ENCODE measurements around the gene C10orf95.

C10orf95 gene

DNA sequence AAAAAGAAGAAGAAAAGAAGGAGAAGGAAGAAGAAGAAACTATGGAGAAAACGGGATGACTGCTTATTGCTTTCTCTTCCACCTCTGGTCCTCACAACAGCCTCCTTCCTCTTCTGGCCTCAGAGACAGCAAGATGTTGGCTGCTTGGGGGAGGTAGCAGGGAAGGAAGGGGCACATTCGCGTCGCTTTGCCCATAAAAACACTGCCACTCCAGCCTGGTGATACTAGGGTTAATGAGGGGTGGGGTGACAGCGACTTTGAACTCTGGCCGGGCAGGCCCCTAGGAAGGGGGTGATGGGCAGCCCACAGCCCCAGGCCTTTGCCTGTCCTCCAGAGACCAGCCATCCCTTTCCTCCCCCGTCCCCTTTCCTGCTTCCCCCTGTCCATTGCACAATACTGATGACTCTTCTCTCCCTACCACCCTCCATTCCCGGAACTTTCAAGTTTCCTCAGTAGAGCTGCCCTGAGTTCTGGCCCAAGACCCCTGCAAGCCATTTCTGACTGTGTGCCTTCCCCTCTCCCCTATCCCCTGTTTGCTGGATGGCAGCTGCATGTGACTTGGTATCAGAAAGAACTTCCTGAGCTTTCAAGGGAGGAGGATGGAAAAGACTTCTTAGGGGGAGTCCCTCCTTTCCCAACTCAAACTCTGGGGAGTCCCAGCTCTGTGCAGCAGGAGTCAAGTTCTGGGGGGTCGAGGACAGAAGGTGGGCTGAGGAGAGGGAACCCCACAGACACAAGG, 16.8 kb downstream of the C10orf95 start:
- DNase-seq (ENCODE audit: low read depth in 2 of 2), result no peak

DNA sequence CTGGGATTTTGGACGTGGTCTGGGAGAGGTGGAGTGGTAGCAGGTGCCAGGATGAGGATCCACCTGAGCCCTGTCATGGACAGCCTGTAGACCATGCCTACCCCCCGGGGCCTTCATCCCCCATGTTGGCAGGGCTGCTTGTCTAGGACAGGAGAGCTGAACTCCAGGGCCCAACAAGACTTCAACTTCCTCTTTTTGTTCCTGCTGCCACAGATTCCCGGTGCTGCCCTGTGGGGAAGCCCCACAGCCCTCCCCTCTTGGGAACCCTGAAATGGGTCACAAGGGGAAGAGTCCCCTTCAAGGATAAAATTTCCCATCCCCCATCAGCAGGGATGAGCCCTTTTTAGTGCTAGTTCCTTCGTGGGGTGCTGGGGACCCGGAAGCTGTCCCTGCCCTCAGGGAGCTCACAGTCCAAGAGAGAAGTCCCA, 17.7 kb downstream of the C10orf95 start:
- DNase-seq (ENCODE audit: low read depth in 2 of 2), result no peak

DNA sequence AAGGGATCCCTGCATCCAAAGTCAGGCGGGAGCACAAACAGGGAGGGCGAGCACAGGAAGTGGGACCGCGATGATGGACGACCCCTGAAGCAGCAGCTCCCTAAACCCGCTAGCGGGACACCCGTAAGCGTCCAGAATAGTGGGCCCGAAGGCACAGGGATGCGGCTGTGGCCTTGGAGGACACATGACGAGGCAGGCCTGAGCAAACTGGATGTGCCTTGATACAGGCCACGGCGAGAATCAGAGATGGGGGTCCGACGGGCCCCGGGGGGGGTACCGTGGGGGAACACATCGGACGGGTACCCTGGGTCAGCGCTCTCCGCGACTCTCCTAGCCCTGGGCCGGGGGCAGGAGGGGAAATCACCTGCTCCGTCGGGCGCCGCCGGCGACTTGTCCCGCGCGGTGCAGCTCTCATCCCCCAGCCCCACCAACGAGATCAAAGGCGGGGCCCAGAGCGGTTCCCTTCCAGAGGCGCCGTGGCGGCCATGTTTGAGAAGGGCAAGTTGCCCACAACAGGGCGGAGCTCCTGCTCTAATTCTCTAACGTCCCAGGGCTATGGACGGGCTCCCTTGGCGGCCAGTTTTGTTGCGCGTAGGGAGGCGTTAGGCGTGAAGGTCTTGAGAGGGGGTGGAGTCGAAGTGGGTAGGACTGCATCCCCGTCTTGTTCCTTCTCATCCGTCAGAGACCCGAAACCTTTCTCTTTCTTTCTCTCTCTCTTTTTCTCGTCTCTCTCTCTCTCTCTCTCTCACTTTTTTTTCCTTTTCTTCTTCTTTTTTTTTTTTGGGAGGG, 19.0 kb downstream of the C10orf95 start, which contains the start of gene CUEDC2:
Gene CUEDC2, minus strand, starts transcription at position 413 of the 789 bp plus-strand sequence. CDS start 7,386 bp downstream, outside the sequence.
- peak; percentile 96 to 99 for DNase-seq (ENCODE audit: low read depth in 2 of 2)

DNA sequence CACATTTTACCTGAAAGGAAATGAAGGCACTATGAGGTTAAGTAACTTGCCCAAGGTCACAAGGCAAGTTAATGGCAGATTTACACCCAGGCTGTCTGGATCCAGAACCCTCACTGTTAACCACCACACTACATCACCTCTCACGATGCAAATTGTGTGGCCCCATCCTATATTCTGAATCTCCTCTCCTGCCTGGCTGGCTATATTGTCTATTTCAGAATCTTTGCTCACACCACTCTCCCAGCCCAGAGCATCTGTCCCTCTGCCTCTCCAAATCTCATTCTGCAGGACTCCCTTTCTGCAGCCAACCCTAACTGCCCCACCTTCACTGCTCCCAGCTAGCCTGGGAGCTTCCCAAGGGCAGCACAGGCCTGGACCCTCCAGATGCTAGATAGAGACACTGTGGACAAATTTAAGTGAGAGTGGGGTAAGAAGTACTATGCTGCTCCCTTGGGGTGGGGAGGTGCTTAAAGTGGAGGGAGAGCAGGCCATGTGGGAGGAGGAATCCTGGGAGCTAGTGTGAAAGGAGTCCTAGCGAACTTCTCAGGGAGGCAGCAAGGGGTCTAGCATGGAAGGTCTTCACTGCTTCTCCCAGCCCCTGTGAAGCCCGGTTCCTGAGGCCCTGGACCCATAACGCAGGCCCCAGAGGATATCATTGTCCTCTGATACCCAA, 19.8 kb downstream of the C10orf95 start:
- no peak for DNase-seq (ENCODE audit: low read depth in 2 of 2)

DNA sequence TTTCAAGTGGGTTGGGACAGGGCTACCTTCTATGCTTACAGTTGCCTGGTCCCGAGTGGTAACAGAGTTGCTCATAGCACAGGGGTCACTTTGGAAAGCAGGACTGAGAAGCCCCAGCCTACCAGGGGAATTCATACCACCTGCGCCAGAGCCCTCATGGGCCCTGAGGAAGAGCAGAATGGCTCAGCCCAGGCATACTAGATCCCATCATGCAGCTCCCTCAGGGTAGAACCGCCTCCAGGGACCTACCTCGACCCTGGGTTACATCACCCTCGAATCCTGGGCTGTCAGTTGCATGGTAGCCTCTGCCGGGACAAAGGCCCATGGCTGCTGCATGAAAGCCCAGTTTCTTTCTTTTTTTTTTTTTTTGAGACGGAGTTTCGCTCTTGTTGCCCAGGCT, 21.9 kb downstream of the C10orf95 start:
- no peak for DNase-seq (ENCODE audit: low read depth in 2 of 2)

GRCh38 chr10:102426803-102427287, 24.5 kb downstream of the C10orf95 start:
- DNase-seq (ENCODE audit: low read depth in 2 of 2), result no peak

- no peak for DNase-seq (ENCODE audit: low read depth in 2 of 2)
Measured at GRCh38 chr10:102425444-102425843, 25.9 kb downstream of the C10orf95 start.

DNA sequence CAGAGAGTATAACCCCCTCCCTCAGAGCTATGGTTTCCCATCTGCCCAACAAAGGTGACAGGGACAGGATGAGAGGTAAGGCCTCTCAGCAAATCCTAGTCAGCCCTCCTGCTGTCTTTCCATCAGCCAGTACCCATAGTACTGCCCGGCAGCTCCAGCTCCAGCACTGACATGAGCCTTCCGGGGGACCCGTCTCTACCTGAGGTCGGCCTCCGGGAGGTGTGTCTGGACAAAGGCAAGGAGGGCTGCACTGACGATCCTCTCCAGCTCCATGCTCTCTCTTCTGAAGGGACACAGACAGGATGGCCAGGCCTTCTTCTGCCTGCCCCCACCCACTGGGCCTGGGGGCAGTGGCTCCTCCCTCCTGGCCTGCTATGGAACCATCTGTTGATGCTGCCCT, 26.4 kb downstream of the C10orf95 start:
- no peak for DNase-seq (ENCODE audit: low read depth in 2 of 2)

GRCh38 chr10:102424145-102424544, 27.2 kb downstream of the C10orf95 start:
- no peak for DNase-seq (ENCODE audit: low read depth in 2 of 2)

DNA sequence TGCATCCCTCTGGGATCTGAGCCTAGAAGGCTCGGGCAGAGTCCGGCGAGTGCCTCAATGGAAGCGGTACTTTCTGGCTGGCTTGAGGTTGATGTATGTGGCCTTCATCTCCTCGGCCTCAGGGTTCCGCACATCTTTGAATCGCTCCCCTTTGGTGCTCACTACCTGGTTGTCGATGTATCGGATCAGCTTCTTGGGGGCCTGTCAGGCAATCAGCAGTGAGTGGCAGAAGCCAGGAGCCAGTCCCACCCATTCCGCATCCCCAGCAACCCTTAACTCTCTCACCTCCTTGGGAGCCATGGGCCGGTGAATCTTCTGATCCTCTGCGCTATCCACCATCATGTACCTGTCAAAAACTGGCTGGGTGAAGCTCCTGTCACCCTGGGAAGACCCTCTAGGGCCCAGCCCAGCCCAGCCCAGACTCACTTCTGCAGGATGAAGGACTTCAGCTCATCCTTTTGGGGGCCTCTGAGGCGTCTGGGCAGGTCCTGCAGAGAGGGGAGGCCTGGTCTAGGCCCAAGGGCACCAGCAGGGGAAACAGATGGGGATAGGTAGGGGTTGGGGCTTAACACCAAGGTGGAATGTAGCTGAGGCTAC, 27.9 kb downstream of the C10orf95 start:
- no peak for DNase-seq (ENCODE audit: low read depth in 2 of 2)

DNA sequence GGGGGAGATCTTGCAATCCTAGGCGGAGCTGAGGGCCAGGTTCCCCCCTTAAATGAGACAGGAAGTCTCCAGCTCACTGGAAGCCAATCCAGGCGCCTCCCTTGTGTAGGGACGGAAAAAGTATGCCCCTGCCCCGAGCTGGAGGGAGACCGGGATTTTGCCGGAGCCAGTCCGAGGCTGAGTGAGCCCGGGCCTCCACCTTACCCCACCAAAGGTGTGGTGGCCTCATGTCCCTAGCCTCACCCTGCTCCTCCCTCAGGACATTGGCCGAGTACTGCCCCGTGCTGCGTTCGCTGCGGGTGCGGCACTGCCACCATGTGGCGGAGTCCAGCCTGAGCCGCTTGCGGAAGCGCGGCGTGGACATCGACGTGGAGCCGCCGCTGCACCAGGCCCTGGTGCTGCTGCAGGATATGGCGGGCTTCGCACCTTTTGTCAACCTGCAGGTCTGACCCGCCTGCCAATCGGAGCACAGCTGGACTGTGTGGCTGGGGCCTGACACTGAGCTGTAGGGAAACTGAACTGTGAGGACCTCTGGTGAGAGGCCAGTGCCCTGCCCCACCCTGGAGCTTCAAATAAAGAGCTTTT, 28.7 kb downstream of the C10orf95 start:
- DNase-seq (ENCODE audit: low read depth in 2 of 2), result peak in 1 of 2 donors; percentile 44

- DNase-seq (ENCODE audit: low read depth in 2 of 2), result no peak
Measured at GRCh38 chr10:102421757-102422512, 29.4 kb downstream of the C10orf95 start.

DNA sequence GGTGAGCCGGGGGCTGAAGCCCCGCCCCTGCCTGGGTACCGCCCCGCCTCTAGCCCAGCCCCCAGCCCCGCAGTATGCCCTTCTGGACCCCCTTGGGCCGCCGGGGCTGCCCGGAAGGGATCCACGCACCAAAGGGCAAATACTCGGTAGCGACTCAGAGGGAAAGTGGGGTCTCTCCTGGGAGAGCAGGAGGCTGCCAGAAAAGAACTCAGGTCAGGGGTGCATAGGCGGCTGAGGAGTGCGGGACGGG, 29.9 kb downstream of the C10orf95 start:
- no peak for DNase-seq (ENCODE audit: low read depth in 2 of 2)

DNA sequence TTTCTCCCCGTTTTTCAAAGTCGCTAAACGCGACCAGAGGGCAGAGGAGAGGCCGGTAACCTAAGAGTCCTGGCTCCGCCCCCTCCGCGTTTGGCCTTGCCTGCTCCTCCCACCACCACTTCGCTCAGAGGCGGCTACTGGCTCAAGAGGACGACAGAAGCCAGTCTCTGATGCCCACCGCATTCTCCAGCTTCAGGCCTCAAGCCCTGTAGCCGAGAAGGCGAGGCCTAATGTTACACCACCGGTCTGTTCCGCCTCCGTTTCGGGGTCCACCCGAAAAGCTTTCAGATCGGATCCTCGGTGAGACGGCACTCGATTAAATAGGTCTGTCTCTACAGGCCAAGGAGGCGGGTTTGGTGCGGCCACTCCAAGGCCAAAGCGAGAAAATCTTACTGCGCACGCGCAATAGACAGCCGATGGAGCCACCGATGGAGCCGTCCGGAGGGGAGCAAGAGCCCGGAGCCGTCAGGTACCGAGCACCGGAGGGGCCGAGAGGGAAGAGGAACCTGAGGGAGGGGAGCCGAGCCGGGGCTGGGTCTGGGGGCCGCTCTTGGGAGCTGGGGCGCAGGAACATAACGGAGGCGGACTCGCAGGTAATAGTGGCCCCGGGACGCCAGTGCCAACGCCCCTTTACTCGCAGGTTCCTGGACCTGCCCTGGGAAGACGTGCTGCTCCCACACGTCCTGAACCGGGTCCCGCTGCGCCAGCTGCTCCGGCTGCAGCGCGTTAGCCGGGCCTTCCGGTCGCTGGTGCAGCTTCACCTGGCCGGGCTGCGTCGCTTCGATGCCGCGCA, 30.4 kb downstream of the C10orf95 start, which contains the start of gene FBXL15:
Gene FBXL15, plus strand, starts transcription at position 123 of the 793 bp plus-strand sequence. Its CDS starts 294 bp downstream, at position 417.
- DNase-seq (ENCODE audit: low read depth in 2 of 2), result peak; percentile 95 to 96

DNA sequence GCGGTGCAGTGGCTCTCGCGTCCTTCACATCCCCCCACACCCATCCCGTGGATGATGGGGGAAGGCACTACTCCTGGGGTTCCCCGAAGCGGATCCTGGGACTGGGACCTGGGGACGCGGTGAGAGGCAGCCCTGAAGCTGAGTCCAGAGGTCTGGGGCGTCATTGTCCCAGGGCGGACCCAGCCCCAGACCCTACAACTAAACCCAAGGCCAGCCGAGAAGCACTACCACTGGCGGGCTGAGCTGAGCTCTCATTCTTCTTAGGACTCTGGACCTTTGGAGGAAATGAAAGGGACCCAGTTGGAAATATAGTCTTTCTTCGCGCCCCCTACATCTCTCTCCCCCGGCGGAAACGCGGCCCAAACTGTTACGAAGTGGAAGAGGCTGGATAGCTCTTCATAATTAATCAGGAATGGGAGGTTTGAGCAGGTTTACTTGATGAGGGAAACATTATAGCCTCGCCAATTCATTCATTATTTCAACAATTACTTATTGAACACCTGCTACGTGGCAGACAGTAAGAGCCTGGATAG, 31.1 kb downstream of the C10orf95 start:
- DNase-seq (ENCODE audit: low read depth in 2 of 2), result no peak

DNA sequence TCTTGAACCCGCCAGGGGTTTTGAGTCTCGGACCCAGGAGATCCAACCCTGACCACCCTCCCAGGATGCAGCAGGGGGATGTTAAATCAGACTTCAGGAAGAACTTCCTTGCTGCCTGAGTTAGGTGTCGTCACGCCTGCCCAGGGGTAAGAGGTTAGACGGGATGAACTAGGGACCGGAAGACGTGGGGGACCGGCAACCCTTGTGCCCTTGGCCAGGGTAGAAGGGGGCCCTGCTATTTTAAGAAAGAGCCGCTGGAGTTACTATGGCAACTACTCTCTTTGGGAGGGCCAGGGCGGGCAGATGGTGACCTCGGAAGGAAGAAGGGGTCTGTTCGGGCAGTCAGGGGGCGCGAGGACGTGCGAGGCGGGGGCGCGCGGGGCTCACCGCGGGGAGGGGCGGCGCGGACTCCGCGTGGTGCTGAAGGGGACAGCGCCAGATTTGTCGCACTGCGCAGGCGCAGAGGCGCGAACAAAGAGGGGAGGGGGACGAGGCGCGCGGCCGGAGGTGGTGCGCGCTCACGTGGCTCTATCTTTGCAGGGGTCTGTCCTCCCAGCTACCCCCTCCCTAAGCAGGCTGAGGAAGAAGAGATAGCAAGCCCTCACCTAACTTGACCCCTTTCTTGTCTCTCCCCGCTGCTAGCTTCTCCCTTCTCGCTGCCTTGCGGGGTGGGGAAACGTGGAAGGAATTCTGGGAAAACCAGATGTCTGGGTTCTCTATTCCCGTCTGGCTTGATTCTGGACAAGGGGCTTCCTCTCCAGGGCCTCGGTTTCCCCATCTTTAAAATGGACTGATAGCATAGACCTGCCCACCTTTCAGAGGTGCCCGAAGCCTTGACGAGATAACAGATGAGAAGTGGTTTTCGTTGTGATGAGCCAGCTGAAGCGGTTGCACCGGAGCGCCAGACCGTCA, 31.8 kb downstream of the C10orf95 start:
- DNase-seq (ENCODE audit: low read depth in 2 of 2), result peak in 1 of 2 donors; percentile 61

DNA sequence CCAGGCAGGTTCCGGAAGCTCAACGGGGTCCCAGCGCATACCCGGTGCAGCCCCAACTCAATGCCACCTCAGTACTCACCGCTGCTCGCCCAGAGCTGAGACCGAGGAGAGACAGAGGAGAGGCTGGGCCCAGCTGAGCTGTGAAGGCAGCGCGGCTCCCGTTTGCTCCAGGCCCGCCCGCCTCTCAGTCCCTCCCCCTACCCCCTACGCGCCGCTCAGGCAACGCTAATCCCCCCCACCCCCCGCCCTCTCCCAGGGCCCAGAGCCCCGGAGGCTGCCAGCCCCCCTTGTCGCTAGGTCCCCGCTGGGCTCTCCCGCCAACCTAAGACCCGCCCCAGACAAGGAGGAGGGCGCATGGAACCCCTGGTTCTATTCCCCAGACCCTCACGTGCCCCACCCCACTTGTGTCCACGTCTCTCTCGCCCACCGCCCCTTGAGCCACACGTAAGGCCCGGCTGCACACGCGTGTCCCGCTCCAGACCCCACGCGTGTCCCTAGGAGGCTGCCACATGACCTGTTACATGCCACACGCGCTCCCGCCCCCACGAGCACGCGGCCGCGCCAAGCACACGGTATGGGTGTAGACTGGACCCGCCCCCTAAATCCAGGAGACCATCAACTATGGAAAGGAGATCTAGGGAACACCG, 32.6 kb downstream of the C10orf95 start, which contains the start of gene PSD:
Gene PSD, minus strand, starts transcription at position 164 of the 647 bp plus-strand sequence. CDS start 1,747 bp downstream, outside the sequence.
- no peak for DNase-seq (ENCODE audit: low read depth in 2 of 2)

DNA sequence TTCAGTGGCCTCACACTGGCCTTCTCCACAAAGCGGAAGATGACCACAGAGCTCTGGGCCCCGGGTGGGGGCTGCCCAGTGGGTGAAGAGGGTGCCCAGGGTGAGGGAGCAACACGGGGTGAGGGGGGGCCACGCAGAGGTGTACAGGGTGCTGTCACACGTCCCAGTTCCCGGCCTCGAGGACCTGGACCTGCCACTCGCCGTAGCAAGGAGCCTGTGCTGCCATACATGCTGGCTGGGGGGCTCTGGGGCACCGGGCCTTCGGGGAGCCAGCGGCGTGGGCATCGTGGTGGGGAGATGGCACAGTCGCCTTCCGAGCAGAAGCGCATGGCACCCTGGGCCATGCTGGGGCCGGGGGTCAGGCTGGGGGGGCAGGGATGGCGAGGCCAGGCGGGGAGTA, 34.6 kb downstream of the C10orf95 start:
- DNase-seq (ENCODE audit: low read depth in 2 of 2), result no peak
